HepG2 (cell line): Measurements from ENCODE around the gene FKBP8. TPM values are rescaled to one million over a fixed set of nuclear protein-coding genes. Genes with fewer than 3 reads are reported as not detected.

ENCODE experiments used
- ATAC-seq: fragments of 200-7000 bp; cut with Tn5 transposase; 3 replicates; pipeline ENCODE4 v1.9.1; 2020; ENCODE audit warnings: mild to moderate bottlenecking, moderate library complexity
- BruUV-seq: library from RNA; stranded (reverse); fragments of 400-500 nt; replicated peaks from 2 replicates; lab custom pipeline; 2021; lab: Mats Ljungman, UMichigan
- CTCF ChIA-PET: fragments of 300-600 bp; formaldehyde crosslinking; extraction: SDS; loops from one replicate; lab custom pipeline; 2021; ENCODE audit warnings: low total read pairs, inconsistent platforms, low intra/inter-chr PET ratio; lab: Yijun Ruan, JAX
- POLR2A ChIA-PET: fragments of 350-600 bp; sonication (Branson Sonifier 250); formaldehyde crosslinking; loops from one replicate; lab custom pipeline; 2020; ENCODE audit warnings: antibody characterized with exemption, inconsistent platforms; lab: Yijun Ruan, JAX
- DNase-seq: peaks from one replicate; pipeline ENCODE4 v3.0.0-alpha.2; 2015; ENCODE audit warnings: low spot score
- FAIRE-seq: peaks from 3 replicates; lab custom pipeline; 2011; peaks lifted over from hg19 to GRCh38; lab: Jason Lieb, UNC
- H2AFZ ChIP-seq: one replicate; pipeline ENCODE4 v1.6.1; 2011; ENCODE audit warnings: low read length, inconsistent platforms
- H3K27ac ChIP-seq: fragments of 300-600 bp; 3 replicates; pipeline ENCODE4 v1.8.0; 2011; ENCODE audit warnings: mixed run types, mild to moderate bottlenecking, mixed read lengths, low read length, inconsistent platforms; ENCODE audit not compliant: insufficient read depth; ENCODE audit errors: extremely low read length
- H3K27me3 ChIP-seq, 2 experiments: fragments of 200-600 bp in 1 of 2; 2 replicates in 1 of 2; 3 replicates in 1 of 2; pipeline versions ENCODE4 v1.6.0 to v1.8.0; 2011; ENCODE audit warnings: low read length in 2 of 2, mild to moderate bottlenecking in 2 of 2, moderate library complexity in 2 of 2, inconsistent platforms in 1 of 2; ENCODE audit not compliant: insufficient read depth in 2 of 2, control insufficient read depth in 1 of 2
- H3K36me3 ChIP-seq, 2 experiments: fragments of 200-600 bp in 1 of 2; replicated peaks in 1 of 2; 2 replicates in 1 of 2; 3 replicates in 1 of 2; pipeline versions ENCODE4 v1.5.1 to v1.8.0; 2011; ENCODE audit warnings: low read length in 2 of 2, inconsistent platforms in 1 of 2; ENCODE audit not compliant: insufficient read depth in 2 of 2, control insufficient read depth in 1 of 2
- H3K4me1 ChIP-seq: 2 replicates; pipeline ENCODE4 v1.5.1; 2012; ENCODE audit warnings: low read length, inconsistent platforms; ENCODE audit not compliant: insufficient read depth
- H3K4me2 ChIP-seq: 2 replicates; pipeline ENCODE4 v1.6.0; 2011; ENCODE audit warnings: low read depth, low read length, inconsistent platforms
- H3K4me3 ChIP-seq, 3 experiments: fragments of 200-600 bp in 1 of 3; sonication (generic), shearing (Covaris generic) in 1 of 3; replicated peaks in 1 of 3; 2 replicates each; pipeline ENCODE4 v1.5.1; 2011 to 2016; ENCODE audit warnings: low read length in 3 of 3, inconsistent platforms in 2 of 3, low read depth in 2 of 3, mild to moderate bottlenecking in 2 of 3, control low read depth in 1 of 3, mixed read lengths in 1 of 3; ENCODE audit not compliant: insufficient read depth in 1 of 3
- H3K79me2 ChIP-seq: one replicate; pipeline ENCODE4 v1.6.1; 2011; ENCODE audit warnings: low read length, inconsistent platforms; ENCODE audit not compliant: insufficient read depth
- H3K9ac ChIP-seq: 2 replicates; pipeline ENCODE4 v1.6.0; 2011; ENCODE audit warnings: mild to moderate bottlenecking, low read depth, low read length, inconsistent platforms; ENCODE audit not compliant: insufficient read depth
- H3K9me3 ChIP-seq: 2 replicates; pipeline ENCODE4 v1.5.1; 2012; ENCODE audit warnings: mild to moderate bottlenecking, low read length
- H4K20me1 ChIP-seq: 2 replicates; pipeline ENCODE4 v1.6.0; 2011; ENCODE audit warnings: inconsistent platforms, mild to moderate bottlenecking, low read length, moderate library complexity; ENCODE audit not compliant: insufficient read depth
- FOXJ3 ChIP-seq: sonication (generic); formaldehyde crosslinking; IDR thresholded peaks from 2 replicates; pipeline ENCODE4 v1.4.0; 2020; ENCODE audit warnings: missing genetic modification reagents, mild to moderate bottlenecking, borderline replicate concordance
- JUN ChIP-seq: sonication (generic); formaldehyde crosslinking; IDR thresholded peaks from 2 replicates; pipeline ENCODE4 v1.4.0; 2020; ENCODE audit warnings: mild to moderate bottlenecking, missing genetic modification reagents
- MTERF4 ChIP-seq: sonication (generic); formaldehyde crosslinking; IDR thresholded peaks from 2 replicates; pipeline ENCODE4 v1.8.0; 2023; ENCODE audit warnings: mild to moderate bottlenecking, missing genetic modification reagents
- TARDBP ChIP-seq: sonication (generic); formaldehyde crosslinking; IDR thresholded peaks from 2 replicates; pipeline ENCODE4 v1.8.0; 2022; ENCODE audit warnings: mild to moderate bottlenecking, missing genetic modification reagents
- ZBTB7B ChIP-seq: sonication (generic); formaldehyde crosslinking; IDR thresholded peaks from 2 replicates; pipeline ENCODE4 v1.4.0; 2020; ENCODE audit warnings: missing genetic modification reagents
- ZNF235 ChIP-seq: sonication (generic); formaldehyde crosslinking; IDR thresholded peaks from 2 replicates; pipeline ENCODE4 v1.8.1; 2023; ENCODE audit warnings: mild to moderate bottlenecking, missing genetic modification reagents, borderline replicate concordance
- ZNF543 ChIP-seq: sonication (generic); formaldehyde crosslinking; IDR thresholded peaks from 2 replicates; pipeline ENCODE4 v1.4.0; 2020; ENCODE audit warnings: mild to moderate bottlenecking, missing genetic modification reagents
- WGBS: methylation state at CpG from one replicate; pipeline ENCODE4 v1.1.6; 2017; ENCODE audit warnings: low lambda C conversion rate; 5-methylcytosine and 5-hydroxymethylcytosine counted together
- in situ Hi-C: cut with HindIII; loops from 2 replicates; pipeline ENCODE4 v1.10.0; 2017; ENCODE audit warnings: low pct_unique_long_range_greater_than_20kb; ENCODE audit not compliant: extremely low pct_ligation_motif_present
- intact Hi-C: fragments of 100-400 bp; cut with micrococcal nuclease; formaldehyde crosslinking; loops from one replicate; pipeline ENCODE4 v1.10.0; 2022; ENCODE audit not compliant: unreplicated experiment
- polyA plus RNA-seq, 8 experiments: library from polyadenylated mRNA; depleted of rRNA in 3 of 8; stranded (reverse) in 7 of 8; unstranded in 1 of 8; fragments of >200 nt; fragmentation: Illumina TruSeq in 4 of 8; extraction: Trizol in 4 of 8; gene quantifications; 2 replicates each; pipeline versions ENCODE4 v1.2.1 to v1.2.3, GENCODE V29; 2011 to 2016; ENCODE audit warnings: low read depth in 4 of 8, missing spikeins in 1 of 8, mixed read lengths in 1 of 8; ENCODE audit not compliant: insufficient read depth in 1 of 8
- total RNA-seq, 5 experiments: library from RNA; depleted of rRNA; stranded (reverse); fragments of >200 nt; fragmentation: Illumina TruSeq; extraction: Trizol; gene quantifications; 2 replicates each; pipeline ENCODE4 v1.2.3, GENCODE V29; 2016; ENCODE audit warnings: low read depth in 1 of 5

Gene FKBP8
- total and polyA plus RNA-seq, 2 of the 13 experiments (the other 11 are each of a cell fraction or from before 2014, with no cell fraction given), result 81.7 to 93.9 TPM

GRCh38 chr19:18502246-18502637 is 41.1 kb downstream of the FKBP8 start:
- Histone ChIP-seq H3K27ac (no peak overlapping the region), H3K9me3 (no peaks in the 10 kb centered on the region), H3K79me2 (peaks cover 94% of the 10 kb centered on the region), H4K20me1 (peaks cover 79% of the 10 kb centered on the region; the same call in 1 of the 2 replicates), H3K36me3 (peaks cover 0 to 6% of the 10 kb centered on the region in 2 experiments; a peak in 1 of 5 replicates), H3K4me2 (no peak overlapping the region), H3K4me3 (no peak overlapping the region), H3K4me1 (peaks cover 55% of the 10 kb centered on the region), H2AFZ (no peak overlapping the region), H3K27me3 (no peaks in the 10 kb centered on the region), H3K9ac (no peak overlapping the region)
- TF ChIP-seq MTERF4 (CRISPR knock-in tag) (0 out of 2 replicates have a peak, but pooled peaks have one; percentile 0), ZBTB7B (no peak), JUN (CRISPR knock-in tag) (no peak), FOXJ3 (no peak)
- FAIRE-seq (no peak), DNase-seq (no peak), ATAC-seq (no peak)
- WGBS, result 95% methylated on average over 3 of the region's 7 CpGs
- ChIA-PET POLR2A (interaction anchor here (1.2 kb wide), 1 partner anchor 12 kb away, joined by 4 read pairs; no protein-coding TSS in a partner anchor), CTCF (no interaction called here)
- no TSS peak for BruUV-seq
- intact Hi-C loops (no loop called here), in situ Hi-C loops (no loop called here)

- H3K4me3 ChIP-seq, result no peak overlapping the region
- FAIRE-seq, result no peak
- no peak overlapping the region for H3K27ac ChIP-seq
- no peak overlapping the region for H3K4me2 ChIP-seq
- ChIA-PET POLR2A (no interaction called here), CTCF (no interaction called here)
- no TSS peak for BruUV-seq
- WGBS, result 89% methylated on average over 5 of the region's 9 CpGs
- no peaks in the 10 kb centered on the region for H3K9me3 ChIP-seq
- no peak for ATAC-seq
- H3K4me1 ChIP-seq, result peaks cover 55% of the 10 kb centered on the region
- no peak overlapping the region for H2AFZ ChIP-seq
- H3K27me3 ChIP-seq, result no peaks in the 10 kb centered on the region
- intact Hi-C loops (no loop called here), in situ Hi-C loops (no loop called here)
- no peak overlapping the region for H3K9ac ChIP-seq
- DNase-seq, result no peak
- H3K79me2 ChIP-seq, result peaks cover 94% of the 10 kb centered on the region
- H3K36me3 ChIP-seq, result peaks cover 0 to 6% of the 10 kb centered on the region in 2 experiments; a peak in 1 of 5 replicates
- peaks cover 80% of the 10 kb centered on the region; the same call in 1 of the 2 replicates for H4K20me1 ChIP-seq
- no peak for TF ChIP-seq TARDBP
- TF ChIP-seq ZNF543 (CRISPR knock-in tag), result no peak
- no peak for TF ChIP-seq ZNF235 (CRISPR knock-in tag)
Observed at GRCh38 chr19:18501832-18502231, 41.5 kb downstream of the FKBP8 start.
